ENCODE results near the gene OARD1. TPM values are rescaled to one million over a fixed set of nuclear protein-coding genes. Genes with fewer than 3 reads are reported as not detected.

Gene OARD1
- total and polyA plus RNA-seq, 2 of the 8 experiments (the other 6 are each of a cell fraction or from before 2014, with no cell fraction given): 16.8 to 35.8 TPM

- Histone ChIP-seq H3K56ac (replicated peaks; ENCODE audit: insufficient read length, low read depth, low read length) (no peak overlapping the region), H3K23ac (ENCODE audit: insufficient read length) (no peak overlapping the region), H2BK20ac (ENCODE audit: low read length) (no peak overlapping the region), H2AFZ (ENCODE audit: low read length) (no peak overlapping the region), H3K4me1 (replicated peaks in 1 of 4; ENCODE audit: control insufficient read depth in 3 of 4, insufficient read depth in 4 of 4, low read length in 3 of 4) (peaks cover 0 to 4% (median 3%) of the 10 kb centered on the region in 4 experiments; a peak in 6 of 7 replicates), H2AK5ac (ENCODE audit: low read depth, low read length) (no peak overlapping the region), H2BK12ac (ENCODE audit: low read depth, low read length) (no peak overlapping the region), H2BK5ac (ENCODE audit: low read depth, low read length) (no peak overlapping the region), H4K5ac (ENCODE audit: insufficient read length, low read depth, low read length) (no peak overlapping the region), H3K36me3 (ENCODE audit: control insufficient read depth in 2 of 4, insufficient read depth in 4 of 4, low read length in 3 of 4) (no peaks in the 10 kb centered on the region), H3K79me1 (ENCODE audit: low read depth, low read length) (no peaks in the 10 kb centered on the region), H3K27ac (ENCODE audit: low read depth, low read length) (no peak overlapping the region), H3K4me3 (ENCODE audit: extremely low read depth in 1 of 4, insufficient read depth in 2 of 4, low read depth in 3 of 4, low read length in 4 of 4) (no peak overlapping the region), H4K91ac (replicated peaks; ENCODE audit: insufficient read length, low read length) (no peak overlapping the region), H3K18ac (ENCODE audit: extremely low read depth, low read length) (no peak overlapping the region), H3K14ac (ENCODE audit: insufficient read length) (no peak overlapping the region), H3K4ac (replicated peaks; ENCODE audit: insufficient read length, low read depth, low read length) (no peak overlapping the region), H3K23me2 (ENCODE audit: low read depth, low read length) (no peaks in the 10 kb centered on the region), H3K9ac (replicated peaks in 1 of 4; ENCODE audit: extremely low read depth in 1 of 4, low read depth in 3 of 4, low read length in 3 of 4) (no peak overlapping the region), H3K79me2 (ENCODE audit: control insufficient read depth in 1 of 2, insufficient read depth in 2 of 2, low read length in 2 of 2) (no peaks in the 10 kb centered on the region), H3K27me3 (replicated peaks in 1 of 4; ENCODE audit: control insufficient read depth in 3 of 4, extremely low read depth in 1 of 4, insufficient read depth in 3 of 4, low read length in 3 of 4) (no peaks in the 10 kb centered on the region; a peak in 1 of 7 replicates), H4K8ac (ENCODE audit: extremely low read depth, insufficient read depth, low read length) (no peak overlapping the region), H4K20me1 (replicated peaks in 1 of 2; ENCODE audit: control insufficient read depth in 1 of 2, insufficient read depth in 2 of 2, low read length in 2 of 2) (no peaks in the 10 kb centered on the region), H2BK120ac (replicated peaks; ENCODE audit: low read depth, low read length) (no peak overlapping the region), H3K9me3 (ENCODE audit: insufficient read depth in 2 of 2, low read depth in 1 of 2, low read length in 1 of 2) (no peaks in the 10 kb centered on the region), H3K4me2 (ENCODE audit: insufficient read depth in 1 of 2, low read depth in 2 of 2, low read length in 2 of 2) (no peak overlapping the region), H2BK15ac (ENCODE audit: low read length) (no peak overlapping the region)
- FAIRE-seq (no peak), DNase-seq (ENCODE audit: low read depth in 1 of 2, low spot score in 2 of 2) (no peak)
- no peak for TF ChIP-seq TAF7 (optimal IDR thresholded peaks at IDR 0.05; ENCODE audit: borderline replicate concordance, low read depth, low read length)
- no peak for TF ChIP-seq RXRA (IDR thresholded peaks at IDR 0.05; ENCODE audit: insufficient read depth, low read depth, low read length)
- TF ChIP-seq HDAC2 (IDR thresholded peaks at IDR 0.05; ENCODE audit: borderline replicate concordance in 1 of 2, low read depth in 2 of 2, low read length in 2 of 2): no peak
- no peak for TF ChIP-seq HDAC6 (IDR thresholded peaks at IDR 0.05; ENCODE audit: low read depth, low read length)
- TF ChIP-seq KDM1A (IDR thresholded peaks at IDR 0.05; ENCODE audit: borderline replicate concordance, low read length): no peak
- no peak for TF ChIP-seq E2F6 (IDR thresholded peaks at IDR 0.05)
- no peak for TF ChIP-seq CHD2 (IDR thresholded peaks at IDR 0.05; ENCODE audit: low read length)
- TF ChIP-seq SUZ12 (IDR thresholded peaks at IDR 0.05; ENCODE audit: low read length): no peak
- no peak for TF ChIP-seq FOSL1 (IDR thresholded peaks at IDR 0.05; ENCODE audit: insufficient read depth, low read depth, low read length)
- TF ChIP-seq BACH1 (IDR thresholded peaks at IDR 0.05; ENCODE audit: low read length): no peak
- WGBS, 2 experiments (ENCODE audit: extremely low coverage in 1 of 2, insufficient coverage in 1 of 2, insufficient read length in 1 of 2, insufficient replicate concordance in 2 of 2, low coverage in 1 of 2, low lambda C conversion rate in 2 of 2, missing lambda C conversion rate in 1 of 2): 73% methylated on average over 3 of the region's 3 CpGs; no CpG with 5 or more reads in 1 of the 2 experiments
- POLR2A ChIA-PET (ENCODE audit: partially characterized antibody): interaction anchor here (0.9 to 1.5 kb wide), 3 partner anchors 10 to 19 kb away, joined by 3 to 6 read pairs (median 3); partner anchors contain the start of gene APOBEC2
- CTCF ChIA-PET (ENCODE audit: partially characterized antibody): interaction anchor here (0.6 to 2.7 kb wide), 16 partner anchors 8 to 1688 kb away, joined by 3 to 23 read pairs (median 5); no protein-coding TSS in a partner anchor
Measured at GRCh38 chr6:41036186-41036585, 36.0 kb downstream of the OARD1 start.
